NCI-H1048 (cell line): ENCODE measurements around the gene RASGRP2.
"Not testable (repeated sequence)": the region's sequence is repeated elsewhere in the genome, so short reads cannot be mapped to it uniquely, and the experiment has no call there.

Experiments used
- DNase-seq: peaks from one replicate; lab custom pipeline; 2025; lab: John Stamatoyannopoulos, UW

Gene RASGRP2

GRCh38 chr11:64718084-64718779 lies 25.7 kb downstream of the RASGRP2 start:
- no peak for DNase-seq

- DNase-seq: no peak
Measured at GRCh38 chr11:64717268-64717578, 26.7 kb downstream of the RASGRP2 start.

- DNase-seq: no peak
Measured at GRCh38 chr11:64716473-64717267, 27.3 kb downstream of the RASGRP2 start.

GRCh38 chr11:64715756-64716472 lies 28.0 kb downstream of the RASGRP2 start:
- DNase-seq: no peak

- no peak for DNase-seq
Measured at GRCh38 chr11:64715110-64715509, 28.8 kb downstream of the RASGRP2 start.

GRCh38 chr11:64714666-64715065 lies 29.3 kb downstream of the RASGRP2 start:
- DNase-seq: no peak

- DNase-seq: no peak
Measured at GRCh38 chr11:64713781-64714363, 30.1 kb downstream of the RASGRP2 start.

- DNase-seq: no peak
Measured at GRCh38 chr11:64713016-64713707, 30.8 kb downstream of the RASGRP2 start.

- DNase-seq: no peak
Measured at GRCh38 chr11:64712430-64713015, 31.4 kb downstream of the RASGRP2 start.

GRCh38 chr11:64711956-64712362 lies 32.0 kb downstream of the RASGRP2 start:
- DNase-seq: no peak

- DNase-seq: no peak
Measured at GRCh38 chr11:64711138-64711955, 32.6 kb downstream of the RASGRP2 start.

- DNase-seq: no peak
Measured at GRCh38 chr11:64710418-64711137, 33.4 kb downstream of the RASGRP2 start.

GRCh38 chr11:64705501-64705900 lies 38.4 kb downstream of the RASGRP2 start:
- DNase-seq: no peak

GRCh38 chr11:64703048-64703447 lies 40.9 kb downstream of the RASGRP2 start:
- DNase-seq: no peak

- DNase-seq: not testable (repeated sequence)
Measured at GRCh38 chr11:64701956-64702355, 42.0 kb downstream of the RASGRP2 start.

- DNase-seq: no peak
Measured at GRCh38 chr11:64698427-64698826, 45.5 kb downstream of the RASGRP2 start.

- DNase-seq: no peak
Measured at GRCh38 chr11:64697663-64698375, 46.1 kb downstream of the RASGRP2 start.

GRCh38 chr11:64696045-64696444 lies 47.9 kb downstream of the RASGRP2 start:
- DNase-seq: no peak

GRCh38 chr11:64695548-64695947 lies 48.4 kb downstream of the RASGRP2 start:
- no peak for DNase-seq
